NCI-H2196 (cell line): ENCODE data around the gene MYCBPAP.

Experiments used
- DNase-seq: peaks from one replicate; lab custom pipeline; 2025; ENCODE audit not compliant: unreplicated experiment; lab: John Stamatoyannopoulos, UW

Gene MYCBPAP

GRCh38 chr17:50550661-50551432 is 42.6 kb downstream of the MYCBPAP start:
- peak; percentile 84 for DNase-seq

- no peak for DNase-seq
Measured at GRCh38 chr17:50551433-50551815, 43.2 kb downstream of the MYCBPAP start.

GRCh38 chr17:50551884-50552283 is 43.6 kb downstream of the MYCBPAP start:
- DNase-seq: no peak

GRCh38 chr17:50554201-50554600 is 46.0 kb downstream of the MYCBPAP start:
- no peak for DNase-seq

GRCh38 chr17:50556803-50557202 is 48.6 kb downstream of the MYCBPAP start:
- peak; percentile 92 for DNase-seq

- no peak for DNase-seq
Measured at GRCh38 chr17:50557630-50558029, 49.4 kb downstream of the MYCBPAP start.

- no peak for DNase-seq
Measured at GRCh38 chr17:50558091-50558490, 49.9 kb downstream of the MYCBPAP start.

GRCh38 chr17:50558581-50558940 is 50.3 kb downstream of the MYCBPAP start:
- no peak for DNase-seq

GRCh38 chr17:50558941-50559614 is 50.8 kb downstream of the MYCBPAP start:
- DNase-seq: no peak

GRCh38 chr17:50559674-50560184 is 51.5 kb downstream of the MYCBPAP start:
- DNase-seq: no peak

- peak; percentile 90 for DNase-seq
Measured at GRCh38 chr17:50560185-50560824, 52.1 kb downstream of the MYCBPAP start, which contains the start of gene CACNA1G. Gene CACNA1G, plus strand, starts transcription at chr17:50560715. Its CDS starts 745 bp downstream, at chr17:50561460.

GRCh38 chr17:50560931-50561745 is 52.9 kb downstream of the MYCBPAP start:
- DNase-seq: no peak

GRCh38 chr17:50561746-50562141 is 53.5 kb downstream of the MYCBPAP start:
- DNase-seq: no peak

- no peak for DNase-seq
Measured at GRCh38 chr17:50562242-50563091, 54.2 kb downstream of the MYCBPAP start.

GRCh38 chr17:50563092-50563511 is 54.9 kb downstream of the MYCBPAP start:
- no peak for DNase-seq

- no peak for DNase-seq
Measured at GRCh38 chr17:50564916-50565315, 56.7 kb downstream of the MYCBPAP start.

GRCh38 chr17:50565402-50566350 is 57.4 kb downstream of the MYCBPAP start:
- DNase-seq: peak; percentile 70

- no peak for DNase-seq
Measured at GRCh38 chr17:50566886-50567285, 58.6 kb downstream of the MYCBPAP start.

- no peak for DNase-seq
Measured at GRCh38 chr17:50568659-50569058, 60.4 kb downstream of the MYCBPAP start.
